Endodermal cell (in vitro differentiated cells): ENCODE data around the gene CCDC92B. TPM values are rescaled to one million over a fixed set of nuclear protein-coding genes. Genes with fewer than 3 reads are reported as not detected.

Experiments
- DNase-seq: peaks from one replicate; pipeline ENCODE4 v3.0.0-alpha.2; 2017
- H3K27ac ChIP-seq: 2 replicates; pipeline ENCODE4 v1.5.1; 2013; ENCODE audit warnings: mild to moderate bottlenecking, low read depth, low read length, moderate library complexity
- H3K27me3 ChIP-seq: 2 replicates; pipeline ENCODE4 v1.6.1; 2013; ENCODE audit warnings: mild to moderate bottlenecking, low read length, moderate library complexity; ENCODE audit not compliant: insufficient read depth, control insufficient read depth, poor library complexity, severe bottlenecking
- H3K36me3 ChIP-seq: 2 replicates; pipeline ENCODE4 v1.7.0; 2013; ENCODE audit warnings: mild to moderate bottlenecking, low read length, moderate library complexity; ENCODE audit not compliant: control insufficient read depth, insufficient read depth
- H3K4me1 ChIP-seq: one replicate; pipeline ENCODE4 v1.7.0; 2013; ENCODE audit warnings: low read length; ENCODE audit not compliant: control insufficient read depth, insufficient read depth
- H3K4me3 ChIP-seq: 2 replicates; pipeline ENCODE4 v1.5.1; 2013; ENCODE audit warnings: mild to moderate bottlenecking, low read length, moderate library complexity
- H3K9ac ChIP-seq: 2 replicates; pipeline ENCODE4 v1.6.1; 2013; ENCODE audit warnings: mild to moderate bottlenecking, low read length, moderate library complexity; ENCODE audit not compliant: poor library complexity, severe bottlenecking; ENCODE audit errors: extremely low read depth
- H3K9me3 ChIP-seq: 2 replicates; pipeline ENCODE4 v1.6.1; 2013; ENCODE audit warnings: mild to moderate bottlenecking, low read length, moderate library complexity; ENCODE audit not compliant: control insufficient read depth
- H3K27ac Mint-ChIP-seq: 2 replicates; pipeline ENCODE4 v1.8.0; 2020; ENCODE audit warnings: mixed read lengths
- H3K27me3 Mint-ChIP-seq: 2 replicates; pipeline ENCODE4 v1.8.0; 2021; ENCODE audit warnings: mild to moderate bottlenecking, mixed read lengths; ENCODE audit not compliant: insufficient read depth
- H3K36me3 Mint-ChIP-seq: 2 replicates; pipeline ENCODE4 v1.8.0; 2020; ENCODE audit warnings: low read depth, mixed read lengths
- H3K4me1 Mint-ChIP-seq: 2 replicates; pipeline ENCODE4 v1.8.0; 2020; ENCODE audit warnings: mixed read lengths
- H3K4me3 Mint-ChIP-seq: 2 replicates; pipeline ENCODE4 v1.8.0; 2020; ENCODE audit warnings: mild to moderate bottlenecking, moderate library complexity, mixed read lengths
- H3K9me3 Mint-ChIP-seq: 2 replicates; pipeline ENCODE4 v1.8.0; 2020; ENCODE audit warnings: mild to moderate bottlenecking, mixed read lengths
- WGBS, 2 experiments: methylation state at CpG; one replicate each; pipeline versions ENCODE4 v1.1.5 to v1.1.7; 2013; ENCODE audit warnings: missing lambda C conversion rate in 2 of 2, mixed read lengths in 1 of 2; ENCODE audit not compliant: insufficient coverage in 1 of 2, insufficient read length in 1 of 2; 5-methylcytosine and 5-hydroxymethylcytosine counted together
- total RNA-seq, 2 donors: library from RNA; stranded (reverse); fragmentation: NEBNext Ultra II Directional in 1 of 2; extraction: Animal tissue kit (Norgen Biotek cat#: 25700) in 1 of 2; gene quantifications; 2 replicates in 1 of 2; 3 replicates in 1 of 2; pipeline ENCODE4 v1.2.1, GENCODE V29; 2021
- TF ChIP-seq, protein P1 (sequence below): fragments of 200-600 bp; sonication (generic); conservative IDR thresholded peaks from 2 replicates; pipeline ENCODE4 v1.5.0; 2021; ENCODE audit warnings: antibody characterized with exemption, mild to moderate bottlenecking

CCDC92B gene
- total RNA-seq, 2 donors from 2014 or later, result 4.3 to 5.8 TPM

DNA sequence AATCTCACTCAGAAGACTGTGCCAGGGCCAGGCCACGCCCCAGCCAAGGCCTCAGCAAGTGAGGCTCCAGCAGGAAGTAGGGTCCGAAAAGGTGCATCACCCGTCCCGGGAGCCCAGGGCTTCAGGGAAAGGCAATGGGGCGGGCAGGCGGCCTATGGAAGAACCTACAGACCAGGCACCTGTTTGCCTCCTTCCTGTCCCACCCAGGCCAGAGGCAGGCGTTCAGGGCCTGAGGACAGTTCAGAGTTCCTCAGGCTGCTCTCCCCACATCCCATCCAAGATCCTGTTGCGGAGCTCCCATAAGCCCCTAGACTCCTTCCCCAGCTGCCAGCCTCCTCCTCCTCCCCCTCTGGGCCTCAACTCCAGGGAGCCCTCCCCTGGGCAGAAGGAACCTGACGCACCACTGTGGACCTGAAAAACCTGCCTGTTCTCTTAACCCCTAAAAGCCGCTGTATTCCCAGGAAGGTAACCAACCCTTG, 40.2 kb downstream of the CCDC92B start:
- Mint-ChIP-seq H3K27ac (peak overlapping the region; percentile 75), H3K4me1 (peaks cover 41% of the 10 kb centered on the region), H3K27me3 (peaks cover 6% of the 10 kb centered on the region), H3K4me3 (peak overlapping the region; percentile 66), H3K36me3 (no peaks in the 10 kb centered on the region), H3K9me3 (no peaks in the 10 kb centered on the region)
- H3K9me3 ChIP-seq, result no peaks in the 10 kb centered on the region
- no peaks in the 10 kb centered on the region for H3K27me3 ChIP-seq
- no peak overlapping the region for H3K9ac ChIP-seq
- H3K36me3 ChIP-seq, result no peaks in the 10 kb centered on the region
- DNase-seq, result peak; percentile 72
- peaks cover 13% of the 10 kb centered on the region for H3K4me1 ChIP-seq
- 82 to 83% methylated on average over 8 to 10 of the region's 10 CpGs for WGBS, 2 experiments
- TF ChIP-seq, protein P1, sequence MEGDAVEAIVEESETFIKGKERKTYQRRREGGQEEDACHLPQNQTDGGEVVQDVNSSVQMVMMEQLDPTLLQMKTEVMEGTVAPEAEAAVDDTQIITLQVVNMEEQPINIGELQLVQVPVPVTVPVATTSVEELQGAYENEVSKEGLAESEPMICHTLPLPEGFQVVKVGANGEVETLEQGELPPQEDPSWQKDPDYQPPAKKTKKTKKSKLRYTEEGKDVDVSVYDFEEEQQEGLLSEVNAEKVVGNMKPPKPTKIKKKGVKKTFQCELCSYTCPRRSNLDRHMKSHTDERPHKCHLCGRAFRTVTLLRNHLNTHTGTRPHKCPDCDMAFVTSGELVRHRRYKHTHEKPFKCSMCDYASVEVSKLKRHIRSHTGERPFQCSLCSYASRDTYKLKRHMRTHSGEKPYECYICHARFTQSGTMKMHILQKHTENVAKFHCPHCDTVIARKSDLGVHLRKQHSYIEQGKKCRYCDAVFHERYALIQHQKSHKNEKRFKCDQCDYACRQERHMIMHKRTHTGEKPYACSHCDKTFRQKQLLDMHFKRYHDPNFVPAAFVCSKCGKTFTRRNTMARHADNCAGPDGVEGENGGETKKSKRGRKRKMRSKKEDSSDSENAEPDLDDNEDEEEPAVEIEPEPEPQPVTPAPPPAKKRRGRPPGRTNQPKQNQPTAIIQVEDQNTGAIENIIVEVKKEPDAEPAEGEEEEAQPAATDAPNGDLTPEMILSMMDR, result no peak
- H3K4me3 ChIP-seq, result no peak overlapping the region
- no peak overlapping the region for H3K27ac ChIP-seq

DNA sequence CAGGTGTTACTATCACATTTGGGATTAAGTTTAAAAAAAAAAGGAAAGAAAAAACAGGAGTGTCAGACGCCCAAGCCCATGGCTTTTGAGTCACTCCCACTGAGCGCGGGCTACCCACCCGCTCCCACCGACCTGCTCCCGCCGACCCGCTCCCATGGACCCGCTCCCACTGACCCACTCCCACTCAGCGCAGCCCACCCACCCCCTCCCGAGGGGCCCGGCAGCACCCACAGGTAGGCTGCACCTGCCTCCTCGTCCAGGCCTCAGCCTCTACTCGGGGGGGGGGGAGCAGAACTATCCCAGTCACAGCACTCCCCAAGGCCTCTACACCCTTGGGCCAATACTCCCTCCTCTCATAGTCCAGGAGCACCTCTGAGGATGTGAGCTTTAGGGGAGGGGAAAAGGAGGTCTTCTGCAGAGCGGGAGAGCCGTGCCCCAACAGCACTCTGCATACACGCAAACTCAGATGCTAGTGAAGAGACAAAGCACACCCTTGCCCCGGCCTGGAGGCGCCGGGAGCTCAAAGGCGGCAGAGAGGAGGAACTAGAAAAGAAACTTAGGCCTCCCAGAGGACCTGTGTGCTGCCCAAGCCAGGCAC, 40.8 kb downstream of the CCDC92B start:
- H3K9me3 ChIP-seq, result no peaks in the 10 kb centered on the region
- no peaks in the 10 kb centered on the region for H3K36me3 Mint-ChIP-seq
- peaks cover 6% of the 10 kb centered on the region for H3K27me3 Mint-ChIP-seq
- H3K36me3 ChIP-seq, result no peaks in the 10 kb centered on the region
- H3K4me1 Mint-ChIP-seq, result peaks cover 40% of the 10 kb centered on the region
- H3K27me3 ChIP-seq, result no peaks in the 10 kb centered on the region
- H3K4me3 Mint-ChIP-seq, result no peak overlapping the region
- H3K4me3 ChIP-seq, result no peak overlapping the region
- H3K27ac Mint-ChIP-seq, result peak overlapping the region; percentile 65
- no peaks in the 10 kb centered on the region for H3K9me3 Mint-ChIP-seq
- WGBS, 2 experiments, result 93 to 94% methylated on average over 10 to 20 of the region's 21 CpGs
- no peak overlapping the region for H3K9ac ChIP-seq
- H3K27ac ChIP-seq, result no peak overlapping the region
- H3K4me1 ChIP-seq, result peaks cover 13% of the 10 kb centered on the region
- no peak for DNase-seq
- TF ChIP-seq, protein P1, result no peak

DNA sequence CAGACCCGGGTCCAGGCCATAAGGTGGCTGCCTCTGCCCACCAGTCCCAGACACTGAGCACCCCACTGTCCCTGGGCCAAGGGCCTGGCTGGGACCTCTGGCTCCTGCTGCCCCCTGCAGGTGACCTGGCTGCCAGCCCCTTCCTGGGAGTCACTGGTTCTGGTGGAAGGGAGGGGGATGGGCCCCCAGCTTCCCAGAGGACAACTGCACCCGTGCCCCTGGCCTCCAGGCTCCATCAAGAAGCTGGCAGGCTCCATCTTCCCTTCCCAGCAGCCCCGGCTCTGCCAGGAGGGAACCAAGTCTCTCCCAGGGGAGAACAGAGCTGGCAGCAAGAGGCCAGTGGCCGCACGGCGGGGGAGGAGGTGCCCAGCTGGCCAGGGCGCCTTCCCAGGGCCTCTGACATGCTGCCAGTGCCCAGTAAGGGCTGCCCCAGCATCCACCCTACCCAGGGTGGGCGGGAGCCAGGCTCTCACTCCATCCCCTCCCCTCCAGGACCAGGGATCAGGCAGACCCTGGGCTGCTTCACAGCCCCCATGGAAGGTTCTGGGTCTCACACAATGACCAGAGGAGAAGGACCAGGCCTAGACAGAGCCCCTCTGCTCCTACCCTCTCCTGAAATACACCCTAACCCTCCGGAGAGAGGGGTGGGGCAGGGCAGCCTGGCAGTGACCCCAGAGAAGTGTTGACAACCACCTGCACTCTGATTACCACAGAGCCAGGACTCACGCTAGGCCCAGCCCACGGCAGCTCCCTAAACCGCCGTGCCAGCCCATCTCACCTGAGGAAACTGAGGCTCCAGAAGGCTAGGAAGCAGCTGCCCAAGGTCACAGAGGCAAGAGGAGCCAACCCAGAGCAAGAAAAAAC, 41.5 kb downstream of the CCDC92B start:
- DNase-seq, result peak; percentile 94
- TF ChIP-seq, protein P1, result peak; percentile 88
- H3K9ac ChIP-seq, result no peak overlapping the region
- H3K4me3 Mint-ChIP-seq, result no peak overlapping the region
- peaks cover 13% of the 10 kb centered on the region for H3K4me1 ChIP-seq
- H3K9me3 ChIP-seq, result no peaks in the 10 kb centered on the region
- H3K9me3 Mint-ChIP-seq, result no peaks in the 10 kb centered on the region
- H3K36me3 ChIP-seq, result no peaks in the 10 kb centered on the region
- peaks cover 38% of the 10 kb centered on the region for H3K4me1 Mint-ChIP-seq
- H3K27ac ChIP-seq, result no peak overlapping the region
- 86 to 93% methylated on average over 7 to 13 of the region's 13 CpGs for WGBS, 2 experiments
- H3K27ac Mint-ChIP-seq, result peak overlapping the region; percentile 39
- peaks cover 6% of the 10 kb centered on the region for H3K27me3 Mint-ChIP-seq
- peaks cover 2% of the 10 kb centered on the region for H3K36me3 Mint-ChIP-seq
- H3K27me3 ChIP-seq, result no peaks in the 10 kb centered on the region
- H3K4me3 ChIP-seq, result no peak overlapping the region
